Smooth muscle cell (in vitro differentiated cells): ENCODE results near the gene GPR21. TPM values are rescaled to one million over a fixed set of nuclear protein-coding genes. Genes with fewer than 3 reads are reported as not detected.

ENCODE experiments used
- DNase-seq: peaks from one replicate; lab custom pipeline; 2025; ENCODE audit not compliant: unreplicated experiment; lab: John Stamatoyannopoulos, UW
- H2AFZ ChIP-seq: fragments of 200-600 bp; sonication (generic); 2 replicates; pipeline ENCODE4 v1.6.0; 2016; ENCODE audit warnings: antibody characterized with exemption, low read depth, mild to moderate bottlenecking
- H3F3A ChIP-seq: fragments of 200-600 bp; sonication (generic); 2 replicates; pipeline ENCODE4 v1.6.0; 2017; ENCODE audit warnings: antibody characterized with exemption, low read depth
- H3K27ac ChIP-seq: fragments of 200-600 bp; sonication (generic); 2 replicates; pipeline ENCODE4 v1.5.1; 2016; ENCODE audit warnings: low read depth, mild to moderate bottlenecking
- H3K27me3 ChIP-seq: fragments of 200-600 bp; sonication (generic); 2 replicates; pipeline ENCODE4 v1.6.1; 2016; ENCODE audit warnings: low read depth, mild to moderate bottlenecking
- H3K36me3 ChIP-seq: fragments of 200-600 bp; sonication (generic); 2 replicates; pipeline ENCODE4 v1.5.1; 2016; ENCODE audit warnings: low read depth
- H3K4me1 ChIP-seq: fragments of 200-600 bp; sonication (generic); 2 replicates; pipeline ENCODE4 v1.5.1; 2016; ENCODE audit warnings: low read depth
- H3K4me2 ChIP-seq: fragments of 200-600 bp; sonication (generic); 2 replicates; pipeline ENCODE4 v1.6.0; 2016; ENCODE audit warnings: mild to moderate bottlenecking
- H3K4me3 ChIP-seq: fragments of 200-600 bp; sonication (generic); 2 replicates; pipeline ENCODE4 v1.5.1; 2016; ENCODE audit warnings: mild to moderate bottlenecking
- H3K79me2 ChIP-seq: fragments of 200-600 bp; sonication (generic); 2 replicates; pipeline ENCODE4 v1.6.0; 2016; ENCODE audit warnings: low read depth, mild to moderate bottlenecking
- H3K9ac ChIP-seq: fragments of 200-600 bp; sonication (generic); 2 replicates; pipeline ENCODE4 v1.6.0; 2016; ENCODE audit warnings: low read depth
- H3K9me3 ChIP-seq: fragments of 200-600 bp; sonication (generic); replicated peaks from 2 replicates; pipeline ENCODE4 v1.5.1; 2016; ENCODE audit warnings: low read depth
- H4K20me1 ChIP-seq: fragments of 200-600 bp; sonication (generic); 2 replicates; pipeline ENCODE4 v1.6.0; 2016; ENCODE audit warnings: low read depth
- WGBS: methylation state at CpG from one replicate; pipeline ENCODE4 v1.1.7; 2016; ENCODE audit warnings: low lambda C conversion rate; 5-methylcytosine and 5-hydroxymethylcytosine counted together
- polyA plus RNA-seq: library from polyadenylated mRNA; unstranded; fragments of >200 nt; fragmentation: Nextera tagmentation; extraction: Ambion mirVana; gene quantifications from 2 replicates; pipeline ENCODE4 v1.2.1, GENCODE V29; 2016
- total RNA-seq: library from RNA; depleted of rRNA; stranded (reverse); fragments of >200 nt; gene quantifications from 2 replicates; pipeline ENCODE4 v1.2.3, GENCODE V29; 2014
- TF ChIP-seq, protein P1 (sequence below): fragments of 200-600 bp; sonication (generic); IDR thresholded peaks from 2 replicates; pipeline ENCODE4 v1.5.1; 2017; ENCODE audit warnings: borderline replicate concordance, mild to moderate bottlenecking, antibody characterized with exemption; ENCODE audit not compliant: insufficient read depth, poor library complexity, severe bottlenecking

The GPR21 gene
- total and polyA plus RNA-seq, 2 experiments from 2014 or later: 2.0 TPM; not detected in 1

GRCh38 chr9:123016631-123017030, 16.8 kb upstream of the GPR21 start:
- H3K36me3 ChIP-seq: peaks cover 29% of the 10 kb centered on the region
- no peak for DNase-seq
- WGBS: 100% methylated on average over 1 of the region's 1 CpG
- H3K27me3 ChIP-seq: no peaks in the 10 kb centered on the region
- no peak overlapping the region for H3K4me2 ChIP-seq
- no peaks in the 10 kb centered on the region for H4K20me1 ChIP-seq
- TF ChIP-seq, protein P1, sequence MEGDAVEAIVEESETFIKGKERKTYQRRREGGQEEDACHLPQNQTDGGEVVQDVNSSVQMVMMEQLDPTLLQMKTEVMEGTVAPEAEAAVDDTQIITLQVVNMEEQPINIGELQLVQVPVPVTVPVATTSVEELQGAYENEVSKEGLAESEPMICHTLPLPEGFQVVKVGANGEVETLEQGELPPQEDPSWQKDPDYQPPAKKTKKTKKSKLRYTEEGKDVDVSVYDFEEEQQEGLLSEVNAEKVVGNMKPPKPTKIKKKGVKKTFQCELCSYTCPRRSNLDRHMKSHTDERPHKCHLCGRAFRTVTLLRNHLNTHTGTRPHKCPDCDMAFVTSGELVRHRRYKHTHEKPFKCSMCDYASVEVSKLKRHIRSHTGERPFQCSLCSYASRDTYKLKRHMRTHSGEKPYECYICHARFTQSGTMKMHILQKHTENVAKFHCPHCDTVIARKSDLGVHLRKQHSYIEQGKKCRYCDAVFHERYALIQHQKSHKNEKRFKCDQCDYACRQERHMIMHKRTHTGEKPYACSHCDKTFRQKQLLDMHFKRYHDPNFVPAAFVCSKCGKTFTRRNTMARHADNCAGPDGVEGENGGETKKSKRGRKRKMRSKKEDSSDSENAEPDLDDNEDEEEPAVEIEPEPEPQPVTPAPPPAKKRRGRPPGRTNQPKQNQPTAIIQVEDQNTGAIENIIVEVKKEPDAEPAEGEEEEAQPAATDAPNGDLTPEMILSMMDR: no peak
- no peaks in the 10 kb centered on the region for H3K4me1 ChIP-seq
- H3K4me3 ChIP-seq: no peak overlapping the region
- no peaks in the 10 kb centered on the region for H3K9me3 ChIP-seq
- no peak overlapping the region for H3K9ac ChIP-seq
- H3F3A ChIP-seq: no peaks in the 10 kb centered on the region
- no peak overlapping the region for H2AFZ ChIP-seq
- H3K27ac ChIP-seq: no peak overlapping the region
- no peaks in the 10 kb centered on the region for H3K79me2 ChIP-seq

DNA sequence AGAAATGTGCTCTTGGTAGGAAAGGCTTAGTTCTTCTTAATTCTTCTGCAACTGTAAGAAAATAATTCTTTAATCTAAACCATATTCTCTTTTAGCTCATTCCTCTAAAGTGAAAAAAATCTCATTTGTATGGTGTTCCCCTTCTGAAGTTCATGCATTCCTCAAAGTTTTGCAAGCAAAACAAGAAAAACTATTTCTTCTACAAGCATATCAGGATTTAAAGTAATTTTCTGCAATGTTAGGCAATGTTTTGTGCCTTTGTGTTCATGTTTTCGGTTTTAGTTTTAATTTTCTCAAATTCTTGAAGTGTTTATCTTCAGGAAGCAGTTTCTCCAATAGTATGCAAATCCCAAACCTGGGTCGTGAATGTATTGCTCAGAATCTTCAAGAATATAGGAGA, 12.7 kb upstream of the GPR21 start:
- TF ChIP-seq, protein P1: no peak
- no peaks in the 10 kb centered on the region for H3K27me3 ChIP-seq
- H3K79me2 ChIP-seq: peaks cover 5% of the 10 kb centered on the region
- H3K4me3 ChIP-seq: no peak overlapping the region
- H4K20me1 ChIP-seq: no peaks in the 10 kb centered on the region
- no peaks in the 10 kb centered on the region for H3F3A ChIP-seq
- H2AFZ ChIP-seq: no peak overlapping the region
- no peak overlapping the region for H3K9ac ChIP-seq
- no peak for DNase-seq
- H3K36me3 ChIP-seq: peaks cover 16% of the 10 kb centered on the region
- no peak overlapping the region for H3K27ac ChIP-seq
- no peaks in the 10 kb centered on the region for H3K4me1 ChIP-seq
- no peaks in the 10 kb centered on the region for H3K9me3 ChIP-seq
- WGBS: 98% methylated on average over 2 of the region's 2 CpGs
- no peak overlapping the region for H3K4me2 ChIP-seq

DNA sequence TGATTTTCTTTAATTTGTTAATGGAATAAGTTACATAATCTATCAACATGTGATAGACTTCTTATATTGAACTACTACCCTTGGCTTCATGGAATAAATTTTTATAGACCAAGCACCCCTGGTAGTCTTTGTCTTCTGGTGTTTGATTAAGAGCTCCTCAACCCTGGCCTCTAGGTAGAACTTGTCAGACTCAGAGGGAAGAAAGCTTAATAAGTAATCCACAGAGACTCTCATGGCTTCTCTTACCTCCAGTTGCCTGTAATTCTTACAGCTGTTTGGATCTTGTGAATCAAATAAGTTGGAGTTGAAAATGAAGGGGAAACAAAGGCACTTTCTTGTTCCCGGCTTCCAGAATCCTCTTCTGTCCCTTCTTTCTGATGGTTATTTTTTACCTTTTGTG, 7.0 kb upstream of the GPR21 start:
- 100% methylated on average over 1 of the region's 1 CpG for WGBS
- H2AFZ ChIP-seq: no peak overlapping the region

GRCh38 chr9:123027517-123027916, 6.0 kb upstream of the GPR21 start:
- WGBS: 62% methylated on average over 3 of the region's 3 CpGs
- no peaks in the 10 kb centered on the region for H3K9me3 ChIP-seq
- no peak for DNase-seq
- peaks cover 5% of the 10 kb centered on the region for H3K79me2 ChIP-seq
- H4K20me1 ChIP-seq: no peaks in the 10 kb centered on the region
- no peaks in the 10 kb centered on the region for H3F3A ChIP-seq
- TF ChIP-seq, protein P1: no peak
- no peak overlapping the region for H2AFZ ChIP-seq
- no peak overlapping the region for H3K4me3 ChIP-seq
- H3K4me1 ChIP-seq: no peaks in the 10 kb centered on the region
- H3K4me2 ChIP-seq: no peak overlapping the region
- H3K27me3 ChIP-seq: no peaks in the 10 kb centered on the region
- peaks cover 6% of the 10 kb centered on the region for H3K36me3 ChIP-seq
- no peak overlapping the region for H3K9ac ChIP-seq
- no peak overlapping the region for H3K27ac ChIP-seq

More for the DNA sequence above, 7.0 kb upstream of the GPR21 start:
- TF ChIP-seq, protein P1: no peak
- Histone ChIP-seq H3K4me3 (no peak overlapping the region), H3K36me3 (peaks cover 10% of the 10 kb centered on the region), H3K4me1 (no peaks in the 10 kb centered on the region), H3K79me2 (peaks cover 5% of the 10 kb centered on the region), H3F3A (no peaks in the 10 kb centered on the region), H4K20me1 (no peaks in the 10 kb centered on the region), H3K4me2 (no peak overlapping the region), H3K27me3 (no peaks in the 10 kb centered on the region), H3K9ac (no peak overlapping the region), H3K27ac (no peak overlapping the region), H3K9me3 (no peaks in the 10 kb centered on the region)
- DNase-seq: no peak
